T-cell (primary cell): ENCODE results near the gene TSPAN14. TPM values are rescaled to one million over a fixed set of nuclear protein-coding genes. Genes with fewer than 3 reads are reported as not detected.
A peak's percentile ranks its signal among the peaks of the same experiment; 100 is the strongest.

ENCODE experiments used
- ATAC-seq, 4 experiments: fragments of 200-7000 bp in 3 of 4; fragments of 150-1000 bp in 1 of 4; cut with Tn5 transposase; replicated peaks in 1 of 4; 1 replicate in 3 of 4; 2 replicates in 1 of 4; pipeline ENCODE4 v1.10.0; 2021; ENCODE audit warnings: moderate library complexity in 3 of 4, mild to moderate bottlenecking in 2 of 4, moderate number of reproducible peaks in 1 of 4
- CTCF ChIA-PET, 2 donors: fragments of 300-600 bp; sonication (Branson Sonifier 250); formaldehyde crosslinking; loops; one replicate each; lab custom pipeline; 2022; ENCODE audit warnings: antibody characterized with exemption in 2 of 2; lab: Charles Lee
- POLR2A ChIA-PET, 2 donors: fragments of 300-600 bp; sonication (Branson Sonifier 250); formaldehyde crosslinking; loops; one replicate each; lab custom pipeline; 2022; ENCODE audit warnings: antibody characterized with exemption in 2 of 2; lab: Charles Lee
- DNase-seq, 35 experiments: peaks; one replicate each; pipeline versions ENCODE4 v3.0.0 to v3.0.0-alpha.2; 2013 to 2023
- H3K27ac ChIP-seq: one replicate; pipeline ENCODE4 v1.5.1; 2013; ENCODE audit warnings: low read length
- H3K27me3 ChIP-seq, 2 experiments: replicated peaks in 1 of 2; 1 replicate in 1 of 2; 2 replicates in 1 of 2; pipeline versions ENCODE4 v1.6.1 to v1.7.0; 2013; ENCODE audit warnings: low read length in 1 of 2, mixed read lengths in 1 of 2; ENCODE audit not compliant: control insufficient read depth in 2 of 2, insufficient read depth in 2 of 2; ENCODE audit errors: extremely low read depth in 1 of 2
- H3K36me3 ChIP-seq, 2 donors: 1 replicate in 1 of 2; 2 replicates in 1 of 2; pipeline versions ENCODE4 v1.6.1 to v1.7.0; 2013; ENCODE audit warnings: low read length in 1 of 2; ENCODE audit not compliant: control insufficient read depth in 2 of 2, insufficient read depth in 1 of 2; ENCODE audit errors: extremely low read depth in 1 of 2
- H3K4me1 ChIP-seq, 2 experiments: 1 replicate in 1 of 2; 2 replicates in 1 of 2; pipeline versions ENCODE4 v1.6.1 to v1.7.0; 2013; ENCODE audit warnings: low read length in 2 of 2, mixed read lengths in 1 of 2; ENCODE audit not compliant: insufficient read depth in 2 of 2, control insufficient read depth in 1 of 2; ENCODE audit errors: extremely low read depth in 1 of 2
- H3K4me3 ChIP-seq, 2 donors: 1 replicate in 1 of 2; 2 replicates in 1 of 2; pipeline versions ENCODE4 v1.5.1 to v1.7.0; 2013; ENCODE audit warnings: mild to moderate bottlenecking in 2 of 2, low read length in 1 of 2, moderate library complexity in 1 of 2; ENCODE audit not compliant: control insufficient read depth in 1 of 2; ENCODE audit errors: extremely low read depth in 1 of 2
- H3K9me3 ChIP-seq: 2 replicates; pipeline ENCODE4 v1.7.0; 2013
- H3K27ac Mint-ChIP-seq, 2 donors: one replicate each; pipeline ENCODE4 v1.8.0; 2020 to 2021; ENCODE audit warnings: mild to moderate bottlenecking in 2 of 2, mixed read lengths in 2 of 2
- H3K27me3 Mint-ChIP-seq, 2 donors: one replicate each; pipeline ENCODE4 v1.8.0; 2021 to 2022; ENCODE audit warnings: mixed read lengths in 2 of 2
- H3K36me3 Mint-ChIP-seq: one replicate; pipeline ENCODE4 v1.8.0; 2021; ENCODE audit warnings: mixed read lengths
- H3K4me1 Mint-ChIP-seq, 3 donors: one replicate each; pipeline ENCODE4 v1.8.0; 2020 to 2022; ENCODE audit warnings: mixed read lengths in 3 of 3, mild to moderate bottlenecking in 1 of 3
- H3K4me3 Mint-ChIP-seq, 3 donors: one replicate each; pipeline ENCODE4 v1.8.0; 2020 to 2022; ENCODE audit warnings: mild to moderate bottlenecking in 3 of 3, mixed read lengths in 3 of 3, moderate library complexity in 3 of 3
- H3K9me3 Mint-ChIP-seq, 3 donors: one replicate each; pipeline ENCODE4 v1.8.0; 2020 to 2022; ENCODE audit warnings: mixed read lengths in 3 of 3
- WGBS: methylation state at CpG from one replicate; pipeline ENCODE4 v1.1.5; 2013; ENCODE audit warnings: missing lambda C conversion rate; ENCODE audit not compliant: insufficient coverage; 5-methylcytosine and 5-hydroxymethylcytosine counted together
- total RNA-seq, 35 experiments: library from RNA in 6 of 35; stranded (reverse) in 6 of 35; fragments of 120-200 nt in 1 of 35; gene quantifications; one replicate each; pipeline versions ENCODE4 v1.2.1 to v1.2.4 and lab custom pipeline; 2013 to 2026

TSPAN14 gene
- total RNA-seq, 5 donors from 2014 or later (not counting 1 experiment from before 2014, with no cell fraction given): 130 to 204 (median 194) TPM

DNA sequence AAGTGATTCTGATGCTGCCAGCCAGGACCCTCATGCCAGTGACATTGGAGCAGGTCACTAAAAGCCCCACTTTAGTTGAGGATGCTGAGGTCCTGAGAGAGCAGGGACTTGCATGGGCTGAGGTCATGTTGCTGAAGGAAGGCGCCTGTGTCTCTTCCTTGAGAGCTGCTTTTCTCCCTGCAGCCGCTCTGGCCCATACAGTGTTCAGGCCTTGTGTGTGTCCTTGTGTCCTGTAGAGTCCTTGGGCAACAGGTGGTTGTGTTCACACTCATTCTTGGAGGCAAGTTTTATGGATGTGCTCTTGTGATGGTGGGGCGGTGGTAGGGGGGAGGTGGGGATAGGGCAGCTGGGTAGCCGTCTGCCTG is 33.3 kb downstream of the TSPAN14 start:
- H3K4me3 ChIP-seq: peak overlapping the region in 1 of 2 donors; percentile 11
- H3K9me3 ChIP-seq: no peaks in the 10 kb centered on the region
- H3K4me1 Mint-ChIP-seq: peaks cover 96 to 98% (median 97%) of the 10 kb centered on the region in 3 donors
- POLR2A ChIA-PET: interaction anchor here in 1 of 2 donors (1.2 to 1.3 kb wide), 2 partner anchors 21 to 28 kb away, joined by 3 to 9 read pairs; no protein-coding TSS in a partner anchor
- peak overlapping the region; percentile 86 to 94 for H3K27ac Mint-ChIP-seq
- CTCF ChIA-PET: interaction anchor here (1.1 to 2.0 kb wide), 4 partner anchors 18 to 42 kb away, joined by 4 to 10 read pairs (median 6); no protein-coding TSS in a partner anchor
- H3K9me3 Mint-ChIP-seq: peaks cover 0 to 7% (median 0%) of the 10 kb centered on the region in 3 donors
- H3K36me3 Mint-ChIP-seq: peaks cover 43% of the 10 kb centered on the region
- H3K27me3 ChIP-seq: no peaks in the 10 kb centered on the region
- H3K4me3 Mint-ChIP-seq: peak overlapping the region; percentile 57 to 71 (median 68)
- peaks cover 3 to 43% of the 10 kb centered on the region in 2 donors for H3K36me3 ChIP-seq
- H3K4me1 ChIP-seq: peaks cover 85 to 94% of the 10 kb centered on the region in 2 experiments
- no peaks in the 10 kb centered on the region for H3K27me3 Mint-ChIP-seq
- 37% methylated on average over 2 of the region's 4 CpGs for WGBS
- peak in 3 of 4 experiments; percentile 2 to 8 (median 7) for ATAC-seq
- peak overlapping the region; percentile 74 for H3K27ac ChIP-seq
- DNase-seq: no peak

- H3K4me1 Mint-ChIP-seq: peaks cover 97 to 99% (median 97%) of the 10 kb centered on the region in 3 donors
Observed at GRCh38 chr10:80487791-80488538, 33.9 kb downstream of the TSPAN14 start.

DNA sequence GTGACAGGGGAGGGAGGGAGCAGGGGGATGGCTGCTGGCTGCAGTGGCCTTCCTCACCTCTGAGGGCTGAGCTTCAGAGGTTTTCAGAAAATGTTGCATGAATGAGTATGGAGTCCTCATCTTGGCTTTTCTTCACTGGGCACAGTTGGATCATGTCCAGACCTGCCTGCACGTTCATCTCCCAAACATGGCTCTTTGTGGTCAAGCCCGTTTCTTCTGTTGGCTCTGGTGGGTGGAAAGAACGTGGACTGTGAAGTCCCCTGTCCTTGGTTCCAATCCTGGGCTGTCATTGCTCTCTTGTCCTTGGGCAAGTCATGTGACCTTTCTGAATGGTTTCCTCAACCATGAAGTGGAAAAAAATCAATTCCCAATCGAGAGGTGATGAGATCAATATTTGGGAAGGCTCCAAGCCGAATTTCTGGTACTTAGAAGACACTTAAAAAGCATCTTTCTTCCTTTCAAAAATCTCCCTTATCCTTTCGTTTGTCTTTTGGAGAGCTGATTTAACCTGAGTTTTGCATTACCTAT is 34.5 kb downstream of the TSPAN14 start:
- DNase-seq (no peak), ATAC-seq (no peak)
- Histone ChIP-seq H3K27me3 (no peaks in the 10 kb centered on the region), H3K27ac (peak overlapping the region; percentile 73), H3K4me3 (peak overlapping the region in 1 of 2 donors; percentile 20), H3K4me1 (peaks cover 85 to 90% of the 10 kb centered on the region in 2 experiments), H3K36me3 (peaks cover 3 to 36% of the 10 kb centered on the region in 2 donors), H3K9me3 (no peaks in the 10 kb centered on the region)
- Mint-ChIP-seq H3K4me1 (peaks cover 97 to 99% (median 97%) of the 10 kb centered on the region in 3 donors), H3K27me3 (no peaks in the 10 kb centered on the region), H3K36me3 (peaks cover 44% of the 10 kb centered on the region), H3K9me3 (peaks cover 0 to 7% (median 0%) of the 10 kb centered on the region in 3 donors), H3K27ac (peak overlapping the region; percentile 86 to 94), H3K4me3 (peak overlapping the region; percentile 57 to 71 (median 68))
- CTCF ChIA-PET: interaction anchor here (0.6 to 1.7 kb wide), 8 partner anchors 16 to 304 kb away, joined by 3 to 5 read pairs (median 4); no protein-coding TSS in a partner anchor
- POLR2A ChIA-PET: interaction anchor here (0.7 to 1.1 kb wide), 2 partner anchors 17 to 30 kb away, joined by 3 read pairs; no protein-coding TSS in a partner anchor
- WGBS: no CpG with 5 or more reads among the region's 6 CpGs

More at GRCh38 chr10:80487791-80488538, 33.9 kb downstream of the TSPAN14 start:
- Histone ChIP-seq H3K36me3 (peaks cover 3 to 41% of the 10 kb centered on the region in 2 donors), H3K27me3 (no peaks in the 10 kb centered on the region), H3K4me1 (peaks cover 85 to 94% of the 10 kb centered on the region in 2 experiments), H3K9me3 (no peaks in the 10 kb centered on the region), H3K27ac (peak overlapping the region; percentile 73), H3K4me3 (peak overlapping the region; percentile 20 to 25)
- ATAC-seq (peak; percentile 71 to 79 (median 76)), DNase-seq (peak in 33 of 35 experiments; percentile 39 to 78 (median 60))
- peaks cover 46% of the 10 kb centered on the region for H3K36me3 Mint-ChIP-seq
- 19% methylated on average over 3 of the region's 14 CpGs for WGBS
- peak overlapping the region; percentile 86 to 94 for H3K27ac Mint-ChIP-seq
- peak overlapping the region; percentile 57 to 71 (median 68) for H3K4me3 Mint-ChIP-seq
- peaks cover 0 to 7% (median 0%) of the 10 kb centered on the region in 3 donors for H3K9me3 Mint-ChIP-seq
- POLR2A ChIA-PET: no interaction called here
- H3K27me3 Mint-ChIP-seq: no peaks in the 10 kb centered on the region
- CTCF ChIA-PET: interaction anchor here (0.6 to 1.9 kb wide), 9 partner anchors 17 to 303 kb away, joined by 3 to 7 read pairs (median 4); no protein-coding TSS in a partner anchor

- H3K9me3 Mint-ChIP-seq: peaks cover 0 to 7% (median 0%) of the 10 kb centered on the region in 3 donors
- Histone ChIP-seq H3K36me3 (peaks cover 3 to 39% of the 10 kb centered on the region in 2 donors), H3K27me3 (no peaks in the 10 kb centered on the region), H3K4me1 (peaks cover 92% of the 10 kb centered on the region in 2 experiments), H3K9me3 (no peaks in the 10 kb centered on the region), H3K27ac (peak overlapping the region; percentile 73), H3K4me3 (no peak overlapping the region)
- H3K4me3 Mint-ChIP-seq: peak overlapping the region in 2 of 3 donors; percentile 3 to 57
- peaks cover 49% of the 10 kb centered on the region for H3K36me3 Mint-ChIP-seq
- WGBS: 100% methylated on average over 1 of the region's 2 CpGs
- DNase-seq (no peak), ATAC-seq (no peak)
- H3K27ac Mint-ChIP-seq: peak overlapping the region; percentile 86 to 94
- peaks cover 99 to 100% (median 100%) of the 10 kb centered on the region in 3 donors for H3K4me1 Mint-ChIP-seq
- ChIA-PET POLR2A (interaction anchor here (0.7 to 1.1 kb wide), 2 partner anchors 16 to 31 kb away, joined by 3 read pairs; no protein-coding TSS in a partner anchor), CTCF (interaction anchor here (0.5 to 1.7 kb wide), 7 partner anchors 15 to 1116 kb away, joined by 3 to 4 read pairs (median 3); no protein-coding TSS in a partner anchor)
- H3K27me3 Mint-ChIP-seq: no peaks in the 10 kb centered on the region
Observed at GRCh38 chr10:80489371-80490112, 35.4 kb downstream of the TSPAN14 start.

- Mint-ChIP-seq H3K36me3 (peaks cover 62% of the 10 kb centered on the region), H3K27ac (peak overlapping the region; percentile 86 to 94), H3K9me3 (peaks cover 0 to 9% (median 3%) of the 10 kb centered on the region in 3 donors), H3K4me3 (peak overlapping the region in 1 of 3 donors; percentile 57), H3K27me3 (no peaks in the 10 kb centered on the region), H3K4me1 (peaks cover 99 to 100% (median 99%) of the 10 kb centered on the region in 3 donors)
- Histone ChIP-seq H3K27me3 (no peaks in the 10 kb centered on the region), H3K9me3 (no peaks in the 10 kb centered on the region), H3K4me1 (peaks cover 89 to 90% of the 10 kb centered on the region in 2 experiments), H3K36me3 (peaks cover 3 to 52% of the 10 kb centered on the region in 2 donors), H3K4me3 (no peak overlapping the region), H3K27ac (peak overlapping the region; percentile 18)
- ChIA-PET CTCF (interaction anchor here (0.5 to 1.4 kb wide), 5 partner anchors 9 to 112 kb away, joined by 3 to 6 read pairs (median 5); no protein-coding TSS in a partner anchor), POLR2A (interaction anchor here in 1 of 2 donors (1.5 kb wide), 1 partner anchor 27 kb away, joined by 7 read pairs; no protein-coding TSS in a partner anchor)
- ATAC-seq: no peak
- 97% methylated on average over 5 of the region's 7 CpGs for WGBS
- DNase-seq: no peak
Observed at GRCh38 chr10:80491251-80492102, 37.4 kb downstream of the TSPAN14 start.
